PFSK-1 (cell line): ENCODE results near the gene HIVEP2.

Source experiments
- FOXP2 ChIP-seq: optimal IDR thresholded peaks from 2 replicates; pipeline ENCODE3; 2011; ENCODE audit warnings: borderline replicate concordance, control low read depth, inconsistent platforms; ENCODE audit not compliant: insufficient read depth; ENCODE audit errors: extremely low read length, extremely low read depth
- POLR2AphosphoS5 ChIP-seq: IDR thresholded peaks from 2 replicates; pipeline ENCODE4 v1.6.1; 2012; ENCODE audit warnings: low read depth, mild to moderate bottlenecking, control low read depth, low read length, moderate library complexity
- SIN3A ChIP-seq: IDR thresholded peaks from 2 replicates; pipeline ENCODE4 v1.6.1; 2012; ENCODE audit warnings: mild to moderate bottlenecking, low read length, moderate library complexity, borderline replicate concordance; ENCODE audit not compliant: insufficient read depth
- TAF1 ChIP-seq: IDR thresholded peaks from 2 replicates; pipeline ENCODE4 v1.6.1; 2012; ENCODE audit warnings: low read length, control low read depth, borderline replicate concordance; ENCODE audit not compliant: insufficient read depth
- TF ChIP-seq, protein P1 (sequence below), 2 experiments: IDR thresholded peaks; 2 replicates each; pipeline versions ENCODE4 v1.6.1 to v1.8.0; 2011 to 2012; ENCODE audit warnings: low read depth in 2 of 2, low read length in 2 of 2, control low read depth in 1 of 2, inconsistent platforms in 1 of 2, mild to moderate bottlenecking in 1 of 2, moderate library complexity in 1 of 2; ENCODE audit not compliant: insufficient read depth in 1 of 2

Gene HIVEP2

DNA sequence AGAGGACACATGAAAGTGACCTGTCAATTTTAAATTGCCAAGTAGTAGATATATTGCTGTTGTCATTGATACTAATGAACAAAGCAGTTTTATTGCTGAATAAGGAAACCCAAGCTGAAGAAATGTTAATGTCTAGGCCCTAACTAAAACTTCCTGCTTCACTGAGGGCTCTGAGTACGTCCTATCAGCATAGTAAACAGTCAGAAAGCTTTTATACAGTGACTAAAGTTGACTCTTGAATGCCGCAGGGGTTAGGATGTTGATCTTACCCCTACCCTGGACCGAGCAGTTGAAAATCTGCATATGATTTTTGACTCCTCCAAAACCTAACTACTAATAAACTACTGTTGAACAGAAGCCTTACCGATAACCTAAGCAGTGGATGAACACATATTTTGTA lies 149.0 kb downstream of the HIVEP2 start:
- TF ChIP-seq POLR2AphosphoS5 (no peak), FOXP2 (no peak), SIN3A (no peak)
- TF ChIP-seq, protein P1, sequence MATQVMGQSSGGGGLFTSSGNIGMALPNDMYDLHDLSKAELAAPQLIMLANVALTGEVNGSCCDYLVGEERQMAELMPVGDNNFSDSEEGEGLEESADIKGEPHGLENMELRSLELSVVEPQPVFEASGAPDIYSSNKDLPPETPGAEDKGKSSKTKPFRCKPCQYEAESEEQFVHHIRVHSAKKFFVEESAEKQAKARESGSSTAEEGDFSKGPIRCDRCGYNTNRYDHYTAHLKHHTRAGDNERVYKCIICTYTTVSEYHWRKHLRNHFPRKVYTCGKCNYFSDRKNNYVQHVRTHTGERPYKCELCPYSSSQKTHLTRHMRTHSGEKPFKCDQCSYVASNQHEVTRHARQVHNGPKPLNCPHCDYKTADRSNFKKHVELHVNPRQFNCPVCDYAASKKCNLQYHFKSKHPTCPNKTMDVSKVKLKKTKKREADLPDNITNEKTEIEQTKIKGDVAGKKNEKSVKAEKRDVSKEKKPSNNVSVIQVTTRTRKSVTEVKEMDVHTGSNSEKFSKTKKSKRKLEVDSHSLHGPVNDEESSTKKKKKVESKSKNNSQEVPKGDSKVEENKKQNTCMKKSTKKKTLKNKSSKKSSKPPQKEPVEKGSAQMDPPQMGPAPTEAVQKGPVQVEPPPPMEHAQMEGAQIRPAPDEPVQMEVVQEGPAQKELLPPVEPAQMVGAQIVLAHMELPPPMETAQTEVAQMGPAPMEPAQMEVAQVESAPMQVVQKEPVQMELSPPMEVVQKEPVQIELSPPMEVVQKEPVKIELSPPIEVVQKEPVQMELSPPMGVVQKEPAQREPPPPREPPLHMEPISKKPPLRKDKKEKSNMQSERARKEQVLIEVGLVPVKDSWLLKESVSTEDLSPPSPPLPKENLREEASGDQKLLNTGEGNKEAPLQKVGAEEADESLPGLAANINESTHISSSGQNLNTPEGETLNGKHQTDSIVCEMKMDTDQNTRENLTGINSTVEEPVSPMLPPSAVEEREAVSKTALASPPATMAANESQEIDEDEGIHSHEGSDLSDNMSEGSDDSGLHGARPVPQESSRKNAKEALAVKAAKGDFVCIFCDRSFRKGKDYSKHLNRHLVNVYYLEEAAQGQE (IDR thresholded peaks at IDR 0.05; ENCODE audit: insufficient read depth in 1 of 2, low read depth in 2 of 2, low read length in 2 of 2): no peak

DNA sequence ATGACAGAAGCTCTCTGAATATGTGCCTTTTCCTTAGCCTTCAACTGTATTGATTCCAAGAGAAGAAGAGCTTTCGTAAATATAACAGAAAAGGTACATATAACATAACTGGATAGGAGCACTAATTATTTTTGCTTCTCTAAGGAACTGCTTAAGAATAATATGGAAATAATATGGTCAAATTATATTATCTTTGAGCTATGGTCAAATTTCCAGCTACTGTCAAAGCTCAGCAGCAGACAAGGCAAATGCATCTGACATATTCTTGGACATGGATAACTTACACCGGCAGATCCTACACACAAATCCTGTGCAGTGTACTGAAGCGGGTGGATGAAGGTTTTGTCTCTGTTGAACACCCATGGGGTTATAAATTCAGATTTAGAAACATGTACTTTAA lies 150.6 kb downstream of the HIVEP2 start:
- TF ChIP-seq FOXP2 (no peak), SIN3A (no peak), POLR2AphosphoS5 (no peak), TAF1 (no peak)
- TF ChIP-seq, protein P1 (IDR thresholded peaks at IDR 0.05; ENCODE audit: insufficient read depth in 1 of 2, low read depth in 2 of 2, low read length in 2 of 2): no peak

DNA sequence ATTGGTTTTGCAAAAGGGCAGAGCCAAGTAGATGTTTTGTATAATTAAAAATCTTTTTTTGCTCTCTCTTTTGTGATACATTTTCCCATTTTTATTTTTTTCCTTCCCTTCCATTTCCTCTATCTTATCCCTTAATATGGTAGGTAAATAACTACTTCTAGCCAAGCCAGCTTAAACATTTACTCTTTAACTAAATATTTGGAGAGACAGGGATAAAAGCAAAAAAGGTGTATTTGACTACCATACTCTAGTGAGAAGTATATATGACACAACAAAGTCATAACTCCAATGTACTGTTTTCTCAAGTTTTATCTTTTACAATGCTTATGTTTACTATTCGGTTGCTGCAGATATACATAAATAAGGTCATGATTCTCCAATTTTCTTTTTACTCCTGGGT lies 154.7 kb downstream of the HIVEP2 start:
- no peak for TF ChIP-seq SIN3A

DNA sequence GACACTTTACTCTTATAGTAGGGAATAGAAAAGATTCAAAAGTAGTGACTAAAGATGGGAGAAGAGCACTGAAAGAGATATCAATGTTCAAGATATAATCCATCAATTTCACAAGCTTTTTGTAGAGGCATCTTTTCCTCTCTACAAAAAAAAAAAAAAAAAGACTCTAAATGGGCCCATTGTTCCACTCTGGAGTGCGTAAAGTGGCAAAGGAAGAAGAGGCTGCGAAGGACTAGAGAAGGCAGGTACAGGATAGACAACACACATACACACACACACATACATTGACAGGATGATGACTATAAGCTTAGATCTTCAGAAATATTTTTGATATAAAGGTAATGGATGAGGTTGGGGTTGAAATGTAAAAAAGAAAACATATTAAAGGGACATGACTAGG lies 157.6 kb downstream of the HIVEP2 start:
- TF ChIP-seq POLR2AphosphoS5 (no peak), SIN3A (no peak), FOXP2 (no peak), TAF1 (no peak)
- TF ChIP-seq, protein P1 (IDR thresholded peaks at IDR 0.05; ENCODE audit: insufficient read depth in 1 of 2, low read depth in 2 of 2, low read length in 2 of 2): no peak

DNA sequence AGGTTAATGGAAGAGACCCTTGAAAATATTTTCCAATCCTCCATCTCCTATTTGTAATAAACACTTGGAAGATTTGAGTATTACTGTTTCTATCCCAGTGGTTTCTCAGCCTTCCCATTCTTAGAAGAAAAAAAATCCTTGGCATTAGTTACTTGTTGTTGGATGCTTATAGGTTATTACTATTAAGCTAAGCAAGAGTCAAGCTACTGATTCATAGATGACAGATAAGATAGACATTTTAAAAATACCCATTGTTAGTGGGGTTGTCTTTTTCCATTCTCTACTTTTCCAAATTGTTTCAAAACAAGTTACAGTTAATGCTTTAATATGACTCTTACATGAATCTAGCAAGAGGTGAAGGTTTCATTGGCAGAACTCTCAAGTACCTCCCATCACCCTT lies 158.5 kb downstream of the HIVEP2 start:
- no peak for TF ChIP-seq POLR2AphosphoS5
- TF ChIP-seq TAF1: no peak
- no peak for TF ChIP-seq SIN3A
- TF ChIP-seq, protein P1 (IDR thresholded peaks at IDR 0.05; ENCODE audit: insufficient read depth in 1 of 2, low read depth in 2 of 2, low read length in 2 of 2): no peak
- no peak for TF ChIP-seq FOXP2

DNA sequence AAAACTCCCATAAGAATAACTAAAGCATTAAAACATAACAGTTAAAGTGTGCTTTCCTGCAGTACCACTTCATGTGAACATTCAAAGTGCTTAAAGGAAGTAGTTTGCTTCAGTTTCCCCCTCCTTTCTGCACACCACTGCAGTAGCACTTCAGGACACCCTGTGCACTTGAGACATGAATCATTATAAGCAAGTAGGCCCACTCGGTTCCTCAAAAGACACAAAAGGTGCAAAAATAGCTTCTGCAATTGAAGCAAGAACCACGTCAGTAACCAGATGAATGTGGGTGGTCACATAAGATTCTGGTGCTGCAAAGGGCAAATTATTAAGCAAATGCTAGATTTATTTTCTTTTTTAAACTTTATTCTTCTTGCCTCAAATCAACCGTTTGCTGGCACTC lies 160.6 kb downstream of the HIVEP2 start:
- no peak for TF ChIP-seq FOXP2
- no peak for TF ChIP-seq SIN3A
- no peak for TF ChIP-seq TAF1
- no peak for TF ChIP-seq POLR2AphosphoS5
- TF ChIP-seq, protein P1 (IDR thresholded peaks at IDR 0.05; ENCODE audit: insufficient read depth in 1 of 2, low read depth in 2 of 2, low read length in 2 of 2): no peak
